Head of caudate nucleus (tissue), 42 donors: Measurements from ENCODE around the gene CCDC152.

ENCODE experiments used
- DNase-seq, 42 donors: peaks; one replicate each; pipeline versions ENCODE4 v3.0.0 to v3.0.0-alpha.2; 2020 to 2021; ENCODE audit warnings: mixed read lengths in 7 of 42
- intact Hi-C: fragments of 100-400 bp; cut with DNase I; formaldehyde crosslinking; loops from one replicate; pipeline ENCODE4 v1.15.0; 2022

CCDC152 gene

GRCh38 chr5:42772265-42772993, 15.8 kb downstream of the CCDC152 start:
- intact Hi-C loops = no loop called here
- DNase-seq = no peak

DNA sequence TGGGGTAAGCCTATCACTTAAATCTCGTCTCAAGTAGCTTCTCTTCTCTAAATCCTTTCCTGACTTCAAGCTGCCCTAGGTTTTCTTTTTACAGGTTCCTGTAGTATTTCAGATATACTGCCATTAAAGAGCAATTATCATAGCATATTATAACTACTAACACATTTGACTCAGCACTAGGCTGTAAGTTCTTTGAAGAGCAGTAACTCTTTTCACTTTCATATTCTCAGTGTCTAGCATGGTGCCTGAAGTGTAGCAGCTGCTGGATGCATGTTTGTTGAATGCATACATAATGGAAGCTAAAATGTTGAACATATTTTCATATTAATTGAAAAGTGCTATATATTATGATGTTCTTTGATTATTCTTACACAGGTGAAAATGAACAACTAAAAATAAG, 22.5 kb downstream of the CCDC152 start:
- intact Hi-C loops = no loop called here
- DNase-seq = no peak

GRCh38 chr5:42781584-42781983, 25.0 kb downstream of the CCDC152 start:
- no peak for DNase-seq
- intact Hi-C loops = no loop called here

- intact Hi-C loops = no loop called here
Measured at GRCh38 chr5:42784132-42784531, 27.5 kb downstream of the CCDC152 start.

DNA sequence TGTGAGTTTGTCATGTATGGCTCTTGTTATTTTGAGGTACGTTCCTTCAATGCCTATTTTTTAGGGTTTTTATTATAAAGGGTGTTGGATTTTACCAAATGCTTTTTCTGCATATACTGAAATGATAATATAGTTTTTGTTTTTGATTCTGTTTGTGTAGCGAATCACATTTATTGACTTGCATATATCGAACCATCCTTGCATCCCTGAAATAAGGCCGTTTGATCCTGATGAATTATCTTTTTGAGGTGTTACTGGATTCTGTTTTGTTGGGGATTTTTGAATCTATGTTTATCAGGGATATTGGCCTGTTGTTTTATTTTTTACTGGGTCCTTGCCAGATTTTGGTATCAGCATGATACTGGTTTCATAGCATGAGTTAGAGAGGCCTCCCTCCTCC, 29.1 kb downstream of the CCDC152 start:
- no peak for DNase-seq
- intact Hi-C loops = no loop called here

More at GRCh38 chr5:42784132-42784531, 27.5 kb downstream of the CCDC152 start:
- no peak for DNase-seq

DNA sequence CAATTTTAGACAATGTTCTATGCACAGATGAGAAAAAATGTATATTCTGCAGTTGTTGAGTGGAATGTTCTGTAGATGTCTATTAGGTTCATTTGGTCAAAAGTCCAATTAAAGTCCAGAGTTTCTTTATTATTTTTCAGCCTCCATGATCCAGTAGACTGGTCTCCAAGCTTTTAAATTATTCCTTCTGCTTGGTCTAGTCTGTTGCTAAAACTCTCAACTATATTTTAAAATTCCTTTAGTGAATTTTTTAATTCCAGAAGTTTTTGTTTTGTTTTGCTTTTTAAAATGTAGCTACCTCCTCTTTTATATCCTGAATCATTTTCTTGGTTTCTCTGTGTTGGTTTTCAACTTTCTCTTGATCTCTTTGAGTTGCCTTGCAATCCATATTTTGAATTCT, 30.5 kb downstream of the CCDC152 start:
- intact Hi-C loops = no loop called here
- no peak for DNase-seq

GRCh38 chr5:42787845-42788244, 31.2 kb downstream of the CCDC152 start:
- no peak for DNase-seq
- intact Hi-C loops = no loop called here

DNA sequence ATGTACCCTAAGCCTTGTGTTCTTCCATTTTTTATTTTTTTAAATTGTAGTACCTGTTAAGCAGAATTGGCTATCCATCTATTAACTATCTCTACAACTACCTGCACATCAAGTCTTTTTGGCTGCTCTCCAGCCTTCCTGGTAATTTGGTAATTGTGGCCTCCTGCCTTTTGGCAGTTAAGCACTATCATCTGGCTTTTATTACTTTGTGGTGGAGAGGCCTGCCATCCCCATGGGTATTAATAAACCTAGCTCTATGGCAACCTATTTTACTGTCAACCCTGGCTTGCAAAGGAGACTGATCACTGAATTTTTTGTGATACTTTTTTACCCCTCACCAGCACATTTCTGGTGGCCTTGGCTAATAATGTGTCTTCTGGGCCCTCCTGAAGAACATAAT, 34.5 kb downstream of the CCDC152 start:
- intact Hi-C loops = no loop called here
- no peak for DNase-seq

DNA sequence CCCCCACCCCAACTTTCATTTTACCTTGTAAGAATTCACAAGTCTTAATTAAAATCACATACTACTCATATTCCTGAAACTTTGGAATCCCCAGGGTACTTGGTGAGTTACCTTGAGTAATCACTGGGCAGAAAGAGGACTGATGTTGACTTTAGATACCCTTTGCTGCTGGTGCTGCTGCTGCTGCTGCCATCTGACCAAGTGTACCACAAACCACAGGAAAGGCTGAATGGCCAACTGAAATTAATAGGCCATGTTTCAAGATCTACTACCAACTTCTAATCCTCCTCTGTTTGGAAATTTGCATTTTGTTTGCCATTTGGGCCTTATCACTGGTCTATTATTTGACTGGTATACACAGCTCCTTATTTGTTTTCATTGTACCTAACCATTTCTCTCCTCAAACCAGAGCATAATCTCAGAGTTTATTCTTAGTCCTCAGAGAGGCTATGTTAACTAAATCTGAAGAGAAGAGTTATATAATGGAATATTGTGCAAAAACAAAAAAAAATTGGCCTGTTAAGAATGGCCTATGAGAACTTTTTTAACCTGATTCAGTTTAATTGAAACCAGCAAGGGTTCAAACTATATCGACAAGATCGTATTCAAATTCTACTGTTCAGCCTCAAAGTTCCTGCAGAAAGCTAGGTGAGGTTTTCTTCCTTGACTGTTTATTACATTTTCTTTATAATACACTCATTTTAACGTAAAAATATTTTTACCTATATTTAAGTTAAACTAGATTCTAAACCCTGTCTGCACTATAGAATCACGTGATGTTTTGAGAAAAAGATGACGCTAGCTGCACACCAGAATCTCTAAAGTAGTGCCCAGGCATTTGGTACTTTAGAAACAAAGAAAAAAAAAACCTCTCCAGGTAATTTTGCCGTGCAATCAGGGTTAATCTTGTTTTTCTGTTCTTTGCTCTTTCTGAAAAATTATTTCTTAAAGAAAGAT, 41.9 kb downstream of the CCDC152 start:
- DNase-seq = no peak
- intact Hi-C loops = no loop called here

- no peak for DNase-seq
- intact Hi-C loops = no loop called here
Measured at GRCh38 chr5:42799241-42799608, 42.6 kb downstream of the CCDC152 start.

DNA sequence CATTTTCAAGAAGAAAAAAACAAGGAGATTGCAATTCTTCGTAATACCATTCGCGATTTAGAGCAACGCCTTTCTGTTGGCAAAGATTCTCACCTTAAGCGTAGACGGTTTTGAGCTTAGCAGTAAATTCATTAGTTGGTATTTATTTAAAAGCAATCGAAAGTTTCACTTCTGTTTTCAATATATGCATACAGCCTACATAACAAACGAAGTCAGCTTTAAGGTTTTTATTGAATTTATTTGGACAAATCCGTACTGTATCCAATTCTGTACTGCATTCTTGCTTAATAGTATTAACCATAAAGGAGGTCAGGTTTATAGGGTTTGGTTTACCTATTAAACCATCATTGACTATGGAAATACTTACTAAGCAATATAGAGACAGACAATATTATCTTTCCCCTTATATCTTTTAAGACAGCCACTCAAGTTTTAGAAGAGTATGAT, 43.1 kb downstream of the CCDC152 start:
- no peak for DNase-seq
- intact Hi-C loops = loop anchor here (10.0 kb wide), 1 partner anchor 85 kb away; no protein-coding TSS in a partner anchor

DNA sequence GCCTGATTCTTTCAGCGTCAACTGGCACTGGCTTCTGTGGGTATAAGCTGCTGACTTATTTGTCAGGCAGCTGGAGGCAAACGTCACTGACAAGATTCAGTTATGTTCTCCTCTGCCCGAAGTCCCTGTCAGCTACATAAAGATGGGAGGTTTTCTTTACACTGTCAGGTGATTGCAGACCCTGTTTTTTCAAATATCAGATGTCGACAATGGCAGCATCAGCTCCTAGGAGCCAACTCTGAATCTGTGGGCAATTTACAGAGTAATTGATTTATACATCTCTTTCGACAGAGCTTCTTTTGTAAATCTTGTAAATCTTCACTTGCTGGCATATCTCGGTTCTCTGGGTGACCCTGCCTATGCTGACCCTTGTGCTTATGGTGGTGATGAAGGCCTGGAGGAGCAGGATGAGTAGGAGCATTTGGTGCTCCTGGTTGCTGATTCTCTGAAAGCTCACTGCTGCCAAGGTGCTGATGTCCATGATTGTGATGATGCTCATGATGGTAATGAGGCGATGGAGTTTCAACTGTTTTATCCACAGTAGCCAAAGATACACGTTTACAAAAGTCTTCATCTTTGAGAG, 44.2 kb downstream of the CCDC152 start:
- intact Hi-C loops = loop anchor here (10.0 kb wide), 1 partner anchor 84 kb away; no protein-coding TSS in a partner anchor
- no peak for DNase-seq

DNA sequence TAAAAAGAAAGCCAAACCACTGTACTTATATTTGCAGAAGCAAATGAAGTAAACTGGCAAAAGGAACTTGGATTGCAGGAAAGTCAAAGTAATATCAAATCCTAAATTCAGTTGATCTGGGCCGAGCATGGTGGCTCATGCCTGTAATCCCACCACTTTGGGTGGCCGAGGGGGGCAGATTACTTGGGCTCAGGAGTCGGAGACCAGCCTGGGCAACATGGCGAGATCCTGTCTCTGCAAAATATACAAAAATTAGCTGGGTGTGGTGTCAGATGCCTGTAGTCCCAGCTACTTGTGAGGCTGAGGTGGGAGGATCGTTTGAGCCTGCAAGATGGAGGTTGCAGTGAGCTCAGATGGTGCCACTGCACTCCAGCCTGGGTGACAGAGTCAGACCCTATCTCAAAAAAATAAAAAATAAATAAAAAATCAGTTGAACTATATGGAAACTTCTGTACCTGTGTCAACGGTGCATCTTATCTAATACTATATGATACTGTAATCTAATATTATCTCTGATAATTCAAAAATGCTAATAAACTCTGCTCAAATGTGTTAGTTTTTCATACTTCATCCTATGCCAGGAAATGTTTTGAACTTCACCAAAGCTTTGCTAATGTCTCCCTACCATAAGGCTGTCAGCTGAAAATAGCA, 45.0 kb downstream of the CCDC152 start:
- intact Hi-C loops = loop anchor here (10.0 kb wide), 1 partner anchor 83 kb away; no protein-coding TSS in a partner anchor

GRCh38 chr5:42804717-42805339, 48.2 kb downstream of the CCDC152 start:
- intact Hi-C loops = loop anchor here (5.0 to 10.0 kb wide), 2 partner anchors 52 to 80 kb away; no protein-coding TSS in a partner anchor
- no peak for DNase-seq

More for the DNA sequence above, 45.0 kb downstream of the CCDC152 start:
- no peak for DNase-seq

DNA sequence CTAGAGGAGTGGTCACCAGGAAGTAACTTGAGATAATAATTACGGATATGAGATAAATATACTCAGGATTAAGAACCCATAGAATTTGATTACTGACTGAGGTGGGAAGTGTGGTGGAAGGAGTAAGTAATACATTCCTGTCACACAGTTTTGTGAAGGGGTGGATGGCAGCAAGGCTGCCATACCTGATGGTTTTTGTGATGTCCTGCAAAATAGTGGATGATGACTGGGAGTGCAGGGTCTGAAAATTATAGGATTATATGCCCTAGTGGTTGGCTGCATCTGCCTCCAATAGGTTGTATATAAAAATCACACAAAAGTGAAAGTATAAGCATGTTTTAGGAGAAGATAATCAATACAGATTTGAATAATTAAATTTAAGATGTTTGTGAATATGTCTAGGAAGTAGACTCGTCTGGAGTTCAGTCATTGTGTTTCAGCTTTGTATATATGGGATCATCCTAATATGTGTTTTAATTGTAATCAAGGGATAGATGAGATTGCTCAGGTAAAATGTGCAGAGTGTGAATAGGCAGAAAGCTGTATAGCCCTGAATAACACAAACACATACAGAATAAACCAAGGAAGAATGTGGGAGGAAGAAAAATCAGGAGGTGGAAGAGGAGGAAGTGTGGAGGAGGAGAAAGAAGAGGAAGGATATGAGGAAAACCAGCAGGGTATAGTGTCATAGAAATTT, 49.5 kb downstream of the CCDC152 start:
- no peak for DNase-seq
- intact Hi-C loops = loop anchor here (5.0 to 10.0 kb wide), 2 partner anchors 51 to 79 kb away; no protein-coding TSS in a partner anchor

DNA sequence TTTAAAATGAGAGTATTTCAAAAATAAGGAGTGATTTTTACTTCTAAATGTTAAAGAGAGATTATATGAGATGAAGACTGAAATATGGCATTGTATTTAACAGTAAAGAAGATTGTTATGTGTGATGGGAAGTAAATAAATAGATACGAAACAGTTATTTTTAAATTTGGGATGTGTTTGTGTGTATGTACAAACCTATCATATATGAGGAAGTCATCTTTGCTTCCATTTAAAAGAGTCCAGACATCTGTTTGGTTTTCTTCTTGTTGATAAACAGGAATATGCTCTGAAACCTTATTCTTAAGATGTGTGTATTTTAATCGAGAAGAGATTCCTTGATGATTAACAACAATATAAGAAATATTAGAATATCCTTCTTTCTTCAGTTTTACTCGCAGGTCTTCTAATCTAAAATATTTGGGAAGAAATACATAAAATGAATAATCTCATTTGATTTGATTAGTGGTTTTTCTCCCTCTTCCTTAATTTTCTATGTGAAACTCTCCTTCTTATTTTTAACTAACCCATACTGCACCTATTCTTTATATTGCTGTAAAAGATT, 50.2 kb downstream of the CCDC152 start:
- intact Hi-C loops = loop anchor here (5.0 to 10.0 kb wide), 2 partner anchors 51 to 78 kb away; no protein-coding TSS in a partner anchor
- no peak for DNase-seq

DNA sequence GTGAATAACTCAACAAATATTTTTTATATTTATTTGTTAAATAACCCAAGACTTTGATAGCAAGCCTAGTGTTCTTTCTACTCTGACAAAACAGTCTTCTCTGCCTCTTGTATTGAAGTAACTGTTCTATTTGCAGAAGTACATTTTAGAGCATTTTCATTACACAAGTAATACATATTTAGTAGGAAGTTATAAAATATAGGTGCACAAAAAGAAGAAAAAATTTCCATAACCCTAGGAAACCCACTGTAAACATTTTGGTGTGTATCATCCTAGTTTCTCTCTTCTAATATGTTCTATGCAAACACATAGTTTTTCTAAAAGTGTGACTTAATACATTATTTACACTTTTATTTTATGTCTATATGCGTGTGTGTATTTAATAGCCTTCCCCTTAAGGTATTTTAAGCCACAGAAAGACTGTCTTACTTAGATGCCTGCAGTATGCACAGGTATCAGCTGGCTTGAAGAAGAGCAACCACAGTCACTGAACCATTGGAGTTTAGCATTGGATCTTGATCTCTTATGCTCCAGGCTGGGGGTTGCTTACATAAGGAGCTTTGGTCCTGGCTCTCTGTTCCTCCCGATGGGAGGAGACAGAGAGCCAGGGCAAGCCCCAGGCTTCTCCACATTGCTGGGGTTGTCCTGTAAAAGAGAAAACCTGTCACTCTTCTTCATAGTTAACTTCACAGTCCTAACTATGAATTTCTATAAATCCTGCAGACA, 51.3 kb downstream of the CCDC152 start:
- intact Hi-C loops = loop anchor here (5.0 to 10.0 kb wide), 2 partner anchors 49 to 77 kb away; no protein-coding TSS in a partner anchor
- peak in 26 of 42 donors; percentile 12 to 77 (median 34) for DNase-seq
